Inflammatory macrophage (primary cell): ENCODE measurements around the gene GPR39.
A peak's percentile ranks its signal among the peaks of the same experiment; 100 is the strongest.
"Not testable (repeated sequence)": the region's sequence is repeated elsewhere in the genome, so short reads cannot be mapped to it uniquely, and the experiment has no call there.

ENCODE experiments used
- DNase-seq, 2 donors: peaks; one replicate each; pipeline ENCODE4 v3.0.0-alpha.2; 2020 to 2022

The GPR39 gene

DNA sequence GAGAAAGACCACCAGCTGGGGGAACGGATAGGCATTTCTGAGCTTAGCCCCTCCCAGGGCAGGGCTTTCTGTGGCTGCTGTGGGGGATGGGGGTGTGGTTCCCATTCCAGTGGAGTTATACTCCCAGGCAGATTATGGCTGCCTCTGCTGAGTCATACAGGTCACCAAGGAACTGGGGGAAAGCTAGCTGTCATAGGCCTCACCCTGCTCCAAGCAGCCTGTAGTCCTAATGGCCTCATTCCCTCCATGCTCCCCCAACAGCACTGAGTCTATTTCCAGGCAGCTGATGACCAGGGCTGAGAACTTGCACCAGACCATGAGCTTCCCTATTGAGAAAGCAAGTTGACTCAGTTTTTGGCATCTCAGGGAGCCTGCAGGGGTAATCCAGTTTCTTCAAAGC lies 87.1 kb downstream of the GPR39 start:
- no peak for DNase-seq

- DNase-seq = no peak
Observed at GRCh38 chr2:132515010-132515409, 98.4 kb downstream of the GPR39 start.

- DNase-seq = no peak
Observed at GRCh38 chr2:132517386-132517785, 100.8 kb downstream of the GPR39 start.

GRCh38 chr2:132518302-132518701 lies 101.7 kb downstream of the GPR39 start:
- DNase-seq = no peak

DNA sequence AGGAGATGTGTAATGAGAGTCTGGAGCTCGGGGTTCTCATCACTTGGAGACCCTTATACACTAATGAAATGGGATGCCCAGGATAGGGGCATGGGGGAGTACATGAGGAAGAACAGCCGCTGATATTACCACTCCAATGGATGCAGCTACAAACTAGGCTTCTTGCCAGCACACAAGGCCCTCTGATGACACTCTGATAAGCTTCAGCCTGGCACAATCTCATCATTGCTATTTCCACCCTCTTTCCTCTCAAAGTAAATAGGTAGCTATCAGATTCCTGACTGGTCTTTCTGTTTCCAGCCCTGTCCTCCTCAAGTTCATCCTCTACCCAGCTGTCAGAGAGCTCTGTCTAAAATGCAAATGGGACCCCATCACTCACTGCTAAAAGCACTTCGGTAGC lies 103.0 kb downstream of the GPR39 start:
- no peak for DNase-seq

- no peak for DNase-seq
Observed at GRCh38 chr2:132521341-132521740, 104.7 kb downstream of the GPR39 start.

DNA sequence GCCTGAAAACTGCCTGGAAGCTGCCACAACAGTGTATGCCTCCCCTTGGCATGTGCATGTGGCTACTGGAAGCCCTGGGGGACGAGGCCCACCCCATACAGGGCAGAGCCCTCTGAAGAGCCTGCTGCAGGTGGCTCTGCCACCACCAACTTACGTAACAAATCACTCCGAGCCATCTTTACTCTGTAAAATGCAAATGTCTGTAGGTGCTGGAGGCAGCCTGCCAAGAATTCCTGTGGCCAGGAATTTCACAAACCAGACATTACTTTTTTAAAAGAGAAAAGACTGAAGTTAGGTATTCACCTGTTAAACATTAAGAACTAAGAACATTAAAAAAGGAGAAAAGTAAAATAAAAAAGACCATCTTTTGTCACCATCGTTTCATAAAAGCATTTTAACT lies 106.3 kb downstream of the GPR39 start:
- DNase-seq = no peak

GRCh38 chr2:132537061-132537460 lies 120.5 kb downstream of the GPR39 start:
- DNase-seq = not testable (repeated sequence)

- DNase-seq = no peak
Observed at GRCh38 chr2:132538331-132538855, 121.8 kb downstream of the GPR39 start.

DNA sequence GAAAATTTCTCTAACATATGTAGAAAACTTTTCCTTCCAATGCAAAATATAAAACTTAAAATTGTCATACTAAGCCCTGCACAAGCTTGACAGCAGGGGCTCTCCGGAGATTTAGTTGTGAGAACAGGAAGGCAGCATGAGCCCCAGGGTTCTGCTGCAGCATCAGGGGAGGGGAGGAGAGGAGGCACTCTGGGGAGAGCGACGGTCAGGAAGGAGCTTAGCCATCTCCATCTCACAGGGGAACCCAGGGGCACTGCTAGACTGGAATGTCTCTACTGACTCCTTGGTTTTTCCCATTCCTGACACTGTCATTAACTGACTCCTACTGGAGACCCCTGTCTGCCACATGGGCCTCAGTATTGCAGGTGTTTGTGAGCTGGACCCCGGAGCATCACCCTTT lies 123.6 kb downstream of the GPR39 start:
- DNase-seq = no peak

GRCh38 chr2:132542953-132543569 lies 126.5 kb downstream of the GPR39 start:
- DNase-seq = peak; percentile 60

- peak in 1 of 2 donors; percentile 16 for DNase-seq
Observed at GRCh38 chr2:132544006-132544630, 127.5 kb downstream of the GPR39 start.

GRCh38 chr2:132547090-132547687 lies 130.6 kb downstream of the GPR39 start:
- DNase-seq = peak; percentile 79 to 80

DNA sequence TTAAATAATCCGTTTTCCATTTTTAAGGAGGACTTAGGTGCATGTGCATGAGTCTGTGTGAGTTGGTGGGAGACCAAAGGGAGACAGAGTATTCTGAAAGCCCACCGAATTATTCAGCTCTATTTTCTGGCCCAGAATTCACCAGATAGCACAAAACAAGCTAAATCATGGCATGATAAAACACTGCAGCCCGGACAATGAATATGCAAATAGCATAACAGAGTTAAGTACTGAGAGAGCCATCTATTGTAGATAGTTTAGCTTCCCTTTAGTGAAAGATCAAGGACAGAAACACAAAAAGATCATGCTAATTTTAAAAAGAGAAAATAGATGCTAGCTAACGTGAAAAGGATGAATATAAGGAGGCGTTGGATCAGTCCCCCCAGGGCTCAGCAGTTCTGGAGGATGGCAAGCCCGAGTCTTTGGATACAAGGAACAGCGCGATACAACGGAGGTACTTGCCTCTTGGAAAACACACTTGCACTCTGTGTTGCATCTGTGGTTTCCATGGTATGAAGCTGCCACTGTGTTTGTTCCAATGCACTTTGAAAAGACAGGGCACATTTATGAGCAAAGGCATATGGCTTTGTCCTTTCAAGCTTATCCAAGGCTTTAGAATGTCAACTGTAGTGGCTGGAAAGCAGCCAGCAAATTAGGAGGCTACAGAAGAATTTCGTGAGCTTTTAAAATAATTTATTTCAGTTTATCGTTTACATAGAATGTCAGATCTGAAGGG lies 133.5 kb downstream of the GPR39 start:
- DNase-seq = no peak

GRCh38 chr2:132550946-132551345 lies 134.3 kb downstream of the GPR39 start:
- no peak for DNase-seq

DNA sequence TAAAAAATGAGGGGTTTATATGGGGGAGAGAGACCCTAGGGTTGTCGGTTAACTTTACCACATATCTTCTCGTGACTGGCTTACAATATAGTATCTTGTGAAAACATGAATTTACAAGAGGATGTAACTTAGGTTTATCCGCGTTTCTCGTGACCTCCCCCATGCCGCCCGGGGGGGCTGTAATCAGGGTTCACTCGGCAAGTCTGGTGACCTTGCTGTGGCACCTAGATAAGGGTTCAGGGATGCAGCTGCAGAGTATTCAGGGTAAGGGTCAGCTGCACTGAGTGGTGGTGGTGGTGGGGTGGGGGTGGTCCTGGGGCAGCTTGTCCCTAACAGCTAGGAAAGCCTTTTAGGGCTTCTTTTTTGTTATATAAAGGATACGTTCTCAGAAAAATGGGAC lies 141.1 kb downstream of the GPR39 start:
- no peak for DNase-seq

DNA sequence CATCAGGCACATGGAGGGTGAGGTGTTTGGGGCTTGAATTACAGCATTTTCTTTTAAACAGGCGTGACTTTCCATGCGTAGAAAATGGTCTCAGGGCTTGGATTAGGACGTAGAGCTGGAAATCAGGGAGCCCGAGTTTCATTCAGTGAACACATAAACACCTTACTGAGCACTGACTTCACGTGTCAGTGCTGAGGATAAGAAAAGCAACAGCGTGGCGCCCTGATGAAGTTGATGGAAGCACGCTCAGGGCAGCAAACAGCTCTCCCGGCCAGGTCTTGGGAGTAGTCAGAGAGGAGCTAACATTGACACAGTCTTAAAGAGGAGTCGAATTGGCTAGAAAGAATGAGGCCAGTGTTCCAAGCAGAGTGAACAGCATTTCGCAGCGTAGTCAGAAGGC lies 142.7 kb downstream of the GPR39 start:
- DNase-seq = no peak

DNA sequence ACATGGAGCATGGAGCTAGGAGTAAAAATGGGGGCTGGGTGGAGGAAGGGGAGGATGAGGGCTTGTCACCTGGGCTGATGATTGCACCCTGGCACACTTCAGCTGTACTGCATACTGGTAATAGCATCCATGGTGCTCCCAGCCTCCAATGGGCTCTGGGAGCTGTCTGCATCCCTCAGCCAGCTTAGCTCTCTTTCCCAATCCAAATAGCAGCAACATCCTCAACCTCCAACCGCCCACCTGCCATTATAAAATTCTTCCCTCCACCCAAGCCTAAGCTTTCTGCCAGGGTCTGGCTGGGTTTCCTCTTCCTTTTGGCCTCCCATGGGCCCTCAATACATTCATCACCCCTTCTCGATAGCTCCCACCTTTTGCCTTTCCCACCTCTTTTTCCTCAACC lies 143.3 kb downstream of the GPR39 start:
- DNase-seq = no peak

GRCh38 chr2:132560562-132560961 lies 144.0 kb downstream of the GPR39 start:
- no peak for DNase-seq

GRCh38 chr2:132562245-132562644 lies 145.6 kb downstream of the GPR39 start:
- DNase-seq = no peak

GRCh38 chr2:132564065-132564464 lies 147.5 kb downstream of the GPR39 start:
- DNase-seq = no peak

DNA sequence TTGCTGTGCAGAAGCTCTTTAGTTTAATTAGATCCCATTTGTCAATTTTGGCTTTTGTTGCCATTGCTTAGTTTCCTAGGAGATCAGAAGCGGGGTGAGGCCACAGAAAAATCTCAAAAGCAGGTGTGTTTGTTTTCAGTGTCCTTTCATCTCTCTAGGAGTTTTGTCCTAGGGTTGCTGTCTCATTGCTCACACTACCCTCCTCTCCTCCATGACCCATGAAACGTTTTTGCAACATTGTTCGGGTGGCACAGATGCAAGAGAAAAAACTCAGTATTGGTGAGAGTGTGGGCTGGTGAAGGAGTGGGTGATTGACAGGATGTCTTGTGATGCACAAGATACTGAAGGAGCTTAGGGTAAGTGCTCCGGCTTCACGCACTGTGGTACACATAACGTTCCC lies 149.8 kb downstream of the GPR39 start:
- no peak for DNase-seq

- DNase-seq = no peak
Observed at GRCh38 chr2:132567682-132568081, 151.1 kb downstream of the GPR39 start.
